GM18873 (cell line): ENCODE results near the gene CHMP1B.

Experiments used
- ATAC-seq: cut with Tn5 transposase; IDR thresholded peaks from one replicate; pipeline ENCODE4 v1.9.1; 2021; ENCODE audit warnings: mild to moderate bottlenecking, moderate library complexity, moderate number of reproducible peaks; ENCODE audit not compliant: unreplicated experiment, low FRiP score

Gene CHMP1B

GRCh38 chr18:11897781-11898180 lies 46.6 kb downstream of the CHMP1B start:
- ATAC-seq, result no peak

GRCh38 chr18:11899063-11899462 lies 47.9 kb downstream of the CHMP1B start:
- ATAC-seq, result no peak

- no peak for ATAC-seq
Measured at GRCh38 chr18:11901826-11902438, 50.7 kb downstream of the CHMP1B start.

GRCh38 chr18:11902522-11903292 lies 51.5 kb downstream of the CHMP1B start:
- ATAC-seq, result no peak
